HUES48 (cell line): Measurements from ENCODE around the gene RSL24D1.
"Not testable (repeated sequence)": the region's sequence is repeated elsewhere in the genome, so short reads cannot be mapped to it uniquely, and the experiment has no call there.

Source experiments
- H3K27ac ChIP-seq: one replicate; pipeline ENCODE4 v1.7.0; 2013; ENCODE audit warnings: low read depth, low read length, inconsistent platforms
- H3K27me3 ChIP-seq: 2 replicates; pipeline ENCODE4 v1.6.1; 2013; ENCODE audit warnings: mild to moderate bottlenecking, low read length; ENCODE audit not compliant: control insufficient read depth, insufficient read depth
- H3K36me3 ChIP-seq: 2 replicates; pipeline ENCODE4 v1.6.1; 2013; ENCODE audit warnings: low read length; ENCODE audit not compliant: control insufficient read depth, insufficient read depth
- H3K4me1 ChIP-seq: 2 replicates; pipeline ENCODE4 v1.6.1; 2013; ENCODE audit warnings: mild to moderate bottlenecking, low read length; ENCODE audit not compliant: control insufficient read depth, insufficient read depth
- H3K4me3 ChIP-seq: 2 replicates; pipeline ENCODE4 v1.5.1; 2013; ENCODE audit warnings: mild to moderate bottlenecking, low read depth, low read length
- H3K9ac ChIP-seq: 2 replicates; pipeline ENCODE4 v1.6.1; 2013; ENCODE audit warnings: mild to moderate bottlenecking, low read depth, low read length, moderate library complexity
- H3K9me3 ChIP-seq: 2 replicates; pipeline ENCODE4 v1.6.1; 2013; ENCODE audit warnings: low read length; ENCODE audit not compliant: control insufficient read depth, insufficient read depth

RSL24D1 gene

GRCh38 chr15:55164284-55164683 lies 32.5 kb downstream of the RSL24D1 start:
- no peak overlapping the region for H3K9ac ChIP-seq
- no peak overlapping the region for H3K27ac ChIP-seq
- H3K9me3 ChIP-seq: no peaks in the 10 kb centered on the region
- H3K4me1 ChIP-seq: no peaks in the 10 kb centered on the region
- H3K4me3 ChIP-seq: no peak overlapping the region
- no peaks in the 10 kb centered on the region for H3K27me3 ChIP-seq
- no peaks in the 10 kb centered on the region for H3K36me3 ChIP-seq

- Histone ChIP-seq H3K4me1 (no peaks in the 10 kb centered on the region), H3K27ac (no peak overlapping the region), H3K4me3 (no peak overlapping the region), H3K9ac (no peak overlapping the region), H3K27me3 (no peaks in the 10 kb centered on the region), H3K36me3 (no peaks in the 10 kb centered on the region), H3K9me3 (no peaks in the 10 kb centered on the region)
Measured at GRCh38 chr15:55151631-55152030, 45.1 kb downstream of the RSL24D1 start.

- not testable (repeated sequence) for H3K9ac ChIP-seq, H3K36me3 ChIP-seq, H3K4me1 ChIP-seq, H3K27ac ChIP-seq, H3K9me3 ChIP-seq, H3K27me3 ChIP-seq, H3K4me3 ChIP-seq
Measured at GRCh38 chr15:55143132-55143531, 53.6 kb downstream of the RSL24D1 start.

GRCh38 chr15:55133972-55134371 lies 62.8 kb downstream of the RSL24D1 start:
- Histone ChIP-seq H3K9ac (no peak overlapping the region), H3K9me3 (no peaks in the 10 kb centered on the region), H3K4me3 (no peak overlapping the region), H3K36me3 (no peaks in the 10 kb centered on the region), H3K27ac (no peak overlapping the region), H3K27me3 (no peaks in the 10 kb centered on the region), H3K4me1 (no peaks in the 10 kb centered on the region)

- no peak overlapping the region for H3K4me3 ChIP-seq
- H3K27ac ChIP-seq: no peak overlapping the region
- no peaks in the 10 kb centered on the region for H3K27me3 ChIP-seq
- no peaks in the 10 kb centered on the region for H3K4me1 ChIP-seq
- H3K36me3 ChIP-seq: no peaks in the 10 kb centered on the region
- H3K9me3 ChIP-seq: no peaks in the 10 kb centered on the region
- H3K9ac ChIP-seq: no peak overlapping the region
Measured at GRCh38 chr15:55132672-55133071, 64.1 kb downstream of the RSL24D1 start.
